Measurements from ENCODE around the gene C1QL4.

DNA sequence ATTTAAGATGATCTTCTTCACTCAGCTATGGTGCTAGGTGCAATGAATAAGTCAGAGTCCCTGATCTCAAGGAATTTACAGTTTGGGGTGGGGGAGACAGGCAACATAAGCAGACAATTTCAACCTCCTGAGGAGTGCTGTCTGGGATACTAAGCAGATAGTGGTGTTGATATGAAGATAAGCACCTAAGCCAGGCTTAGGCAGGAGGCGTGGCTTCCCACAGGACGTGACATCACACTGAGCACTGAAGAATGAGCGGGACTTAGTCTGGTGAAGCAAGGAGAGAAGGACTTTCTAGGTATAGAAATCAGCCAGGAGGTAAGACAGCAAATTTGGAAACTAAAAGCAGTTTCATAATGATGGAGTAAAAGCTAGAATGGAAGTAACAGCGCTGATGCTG is 35.2 kb downstream of the C1QL4 start:
- no peak for TF ChIP-seq MAX (CRISPR knock-in tag; IDR thresholded peaks at IDR 0.05)
- TF ChIP-seq, protein P1, sequence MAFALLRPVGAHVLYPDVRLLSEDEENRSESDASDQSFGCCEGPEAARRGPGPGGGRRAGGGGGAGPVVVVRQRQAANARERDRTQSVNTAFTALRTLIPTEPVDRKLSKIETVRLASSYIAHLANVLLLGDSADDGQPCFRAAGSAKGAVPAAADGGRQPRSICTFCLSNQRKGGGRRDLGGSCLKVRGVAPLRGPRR (CRISPR knock-in tag; IDR thresholded peaks at IDR 0.05) = no peak
- no peak for TF ChIP-seq FOXO4 (CRISPR knock-in tag; IDR thresholded peaks at IDR 0.05)
- TF ChIP-seq, protein P2, sequence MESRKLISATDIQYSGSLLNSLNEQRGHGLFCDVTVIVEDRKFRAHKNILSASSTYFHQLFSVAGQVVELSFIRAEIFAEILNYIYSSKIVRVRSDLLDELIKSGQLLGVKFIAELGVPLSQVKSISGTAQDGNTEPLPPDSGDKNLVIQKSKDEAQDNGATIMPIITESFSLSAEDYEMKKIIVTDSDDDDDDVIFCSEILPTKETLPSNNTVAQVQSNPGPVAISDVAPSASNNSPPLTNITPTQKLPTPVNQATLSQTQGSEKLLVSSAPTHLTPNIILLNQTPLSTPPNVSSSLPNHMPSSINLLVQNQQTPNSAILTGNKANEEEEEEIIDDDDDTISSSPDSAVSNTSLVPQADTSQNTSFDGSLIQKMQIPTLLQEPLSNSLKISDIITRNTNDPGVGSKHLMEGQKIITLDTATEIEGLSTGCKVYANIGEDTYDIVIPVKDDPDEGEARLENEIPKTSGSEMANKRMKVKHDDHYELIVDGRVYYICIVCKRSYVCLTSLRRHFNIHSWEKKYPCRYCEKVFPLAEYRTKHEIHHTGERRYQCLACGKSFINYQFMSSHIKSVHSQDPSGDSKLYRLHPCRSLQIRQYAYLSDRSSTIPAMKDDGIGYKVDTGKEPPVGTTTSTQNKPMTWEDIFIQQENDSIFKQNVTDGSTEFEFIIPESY (CRISPR knock-in tag; IDR thresholded peaks at IDR 0.05) = no peak
- TF ChIP-seq, protein P3, sequence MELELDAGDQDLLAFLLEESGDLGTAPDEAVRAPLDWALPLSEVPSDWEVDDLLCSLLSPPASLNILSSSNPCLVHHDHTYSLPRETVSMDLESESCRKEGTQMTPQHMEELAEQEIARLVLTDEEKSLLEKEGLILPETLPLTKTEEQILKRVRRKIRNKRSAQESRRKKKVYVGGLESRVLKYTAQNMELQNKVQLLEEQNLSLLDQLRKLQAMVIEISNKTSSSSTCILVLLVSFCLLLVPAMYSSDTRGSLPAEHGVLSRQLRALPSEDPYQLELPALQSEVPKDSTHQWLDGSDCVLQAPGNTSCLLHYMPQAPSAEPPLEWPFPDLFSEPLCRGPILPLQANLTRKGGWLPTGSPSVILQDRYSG (tag; conservative IDR thresholded peaks at IDR 0.05; ENCODE audit: low read depth) = no peak
- TF ChIP-seq CBX3 (IDR thresholded peaks at IDR 0.05; ENCODE audit: borderline replicate concordance in 1 of 2, low read length in 2 of 2) = no peak
- TF ChIP-seq KAT8 (IDR thresholded peaks at IDR 0.05; ENCODE audit: low read depth) = no peak
- TF ChIP-seq EP300 (IDR thresholded peaks at IDR 0.05; ENCODE audit: low read length) = no peak
- TF ChIP-seq FOXJ3 (CRISPR knock-in tag; IDR thresholded peaks at IDR 0.05) = no peak
- no peak for TF ChIP-seq HOMEZ (CRISPR knock-in tag; IDR thresholded peaks at IDR 0.05)
- no peak for TF ChIP-seq ILK (tag; IDR thresholded peaks at IDR 0.05; ENCODE audit: borderline replicate concordance, low read depth)
- no peak for TF ChIP-seq POLR2A (conservative IDR thresholded peaks at IDR 0.05)

Data from K562 (cell line).